HG03378 (cell line): ENCODE data around the gene ABCA2.
"Not testable (repeated sequence)": the region's sequence is repeated elsewhere in the genome, so short reads cannot be mapped to it uniquely, and the experiment has no call there.

Source experiments
- ATAC-seq: cut with Tn5 transposase; IDR thresholded peaks from one replicate; pipeline ENCODE4 v1.9.1; 2021; ENCODE audit warnings: mild to moderate bottlenecking, moderate library complexity; ENCODE audit not compliant: unreplicated experiment

Gene ABCA2

GRCh38 chr9:137048655-137049543 is 20.9 kb upstream of the ABCA2 start:
- ATAC-seq: no peak

DNA sequence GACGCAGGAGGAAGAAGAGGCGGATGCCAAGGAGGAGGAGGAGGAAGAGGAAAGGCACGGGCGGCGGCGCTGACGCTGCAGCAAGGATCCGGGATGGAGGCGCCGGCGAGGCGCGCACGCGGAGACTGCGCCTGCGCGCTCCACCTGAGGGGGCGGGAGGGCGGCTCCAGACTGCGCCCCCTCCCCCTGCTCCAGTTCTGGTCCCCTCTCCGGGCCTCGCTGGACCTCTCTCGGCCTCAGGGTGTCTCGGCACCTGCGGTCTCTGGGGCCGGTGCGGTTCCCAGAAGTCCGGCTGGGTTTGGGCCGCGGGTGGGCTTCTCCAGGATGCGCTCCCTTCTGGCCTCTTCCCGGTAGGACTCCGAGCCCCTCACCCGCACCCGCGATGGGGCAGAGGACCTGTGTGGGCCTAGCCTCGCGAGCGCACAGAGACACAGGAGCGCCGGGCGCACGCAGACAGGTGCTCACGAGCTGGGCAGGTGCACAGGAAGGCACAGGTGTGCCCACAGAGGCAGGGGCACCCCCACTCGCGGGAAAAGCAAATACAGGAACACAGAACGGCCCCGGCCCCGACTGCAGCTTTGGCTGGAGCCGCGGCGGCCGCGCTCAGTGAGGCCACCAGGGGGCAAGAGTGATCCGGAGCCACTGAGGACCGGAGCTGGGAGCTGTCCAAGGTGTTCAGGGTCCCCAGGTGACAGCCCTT is 18.2 kb upstream of the ABCA2 start, which contains the start of gene NPDC1:
Gene NPDC1 (minus strand): TSS at position 90 of the 700 bp plus-strand sequence. CDS start 188 bp downstream, outside the sequence.
- ATAC-seq: no peak

GRCh38 chr9:137045294-137046087 is 17.5 kb upstream of the ABCA2 start:
- ATAC-seq: no peak

DNA sequence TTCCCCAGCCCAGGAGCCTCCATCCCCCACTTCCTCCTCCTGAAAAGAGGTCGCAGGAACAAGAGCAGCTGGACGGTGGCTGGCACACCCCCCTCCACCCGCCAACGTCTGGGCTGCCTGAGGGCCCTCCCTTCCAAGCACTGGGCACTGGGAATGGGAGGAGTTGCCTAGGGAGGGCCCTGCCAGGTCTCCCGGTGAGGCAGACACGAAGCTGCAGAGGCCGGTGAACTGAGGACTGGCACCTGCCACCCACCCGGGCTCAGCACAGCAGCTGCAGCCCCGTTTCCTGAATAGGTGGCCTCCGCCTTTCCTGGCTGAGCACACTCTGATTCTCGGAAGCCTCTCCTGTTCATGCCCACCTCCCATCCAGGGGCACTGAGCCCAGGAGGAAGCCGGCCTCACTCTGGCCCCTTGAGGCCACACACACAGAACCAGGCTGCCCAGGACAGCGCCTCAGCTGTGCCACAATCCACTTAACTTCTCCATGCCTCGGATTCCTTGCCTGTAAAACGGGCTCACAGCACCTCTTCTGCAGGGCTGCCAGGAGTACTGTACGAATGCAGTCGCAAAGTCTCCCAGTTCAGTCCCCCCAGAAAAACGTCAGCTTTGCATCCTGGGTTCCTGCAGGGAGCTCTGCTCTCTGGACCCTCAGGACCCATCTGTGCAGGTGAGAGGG is 16.6 kb upstream of the ABCA2 start:
- ATAC-seq: no peak

DNA sequence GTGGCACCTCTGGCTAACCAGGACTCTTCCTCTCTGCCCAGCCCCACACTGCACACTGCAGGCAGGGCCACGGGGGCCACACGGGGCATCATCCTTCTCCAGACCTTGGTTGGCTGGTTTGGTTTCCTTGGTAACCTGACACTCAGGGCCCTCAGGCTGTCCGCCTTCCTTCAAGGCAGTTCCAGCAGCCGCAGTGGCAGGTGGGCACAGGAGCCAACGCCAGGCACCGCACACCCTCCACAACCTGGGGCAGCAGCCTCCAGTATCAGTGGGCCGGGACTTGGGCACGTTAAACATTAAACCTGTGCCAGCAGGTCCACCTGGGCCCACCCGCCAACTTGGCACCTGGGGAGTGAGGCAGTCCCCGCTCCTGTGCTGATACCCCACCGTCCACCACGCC is 16.0 kb upstream of the ABCA2 start:
- no peak for ATAC-seq

DNA sequence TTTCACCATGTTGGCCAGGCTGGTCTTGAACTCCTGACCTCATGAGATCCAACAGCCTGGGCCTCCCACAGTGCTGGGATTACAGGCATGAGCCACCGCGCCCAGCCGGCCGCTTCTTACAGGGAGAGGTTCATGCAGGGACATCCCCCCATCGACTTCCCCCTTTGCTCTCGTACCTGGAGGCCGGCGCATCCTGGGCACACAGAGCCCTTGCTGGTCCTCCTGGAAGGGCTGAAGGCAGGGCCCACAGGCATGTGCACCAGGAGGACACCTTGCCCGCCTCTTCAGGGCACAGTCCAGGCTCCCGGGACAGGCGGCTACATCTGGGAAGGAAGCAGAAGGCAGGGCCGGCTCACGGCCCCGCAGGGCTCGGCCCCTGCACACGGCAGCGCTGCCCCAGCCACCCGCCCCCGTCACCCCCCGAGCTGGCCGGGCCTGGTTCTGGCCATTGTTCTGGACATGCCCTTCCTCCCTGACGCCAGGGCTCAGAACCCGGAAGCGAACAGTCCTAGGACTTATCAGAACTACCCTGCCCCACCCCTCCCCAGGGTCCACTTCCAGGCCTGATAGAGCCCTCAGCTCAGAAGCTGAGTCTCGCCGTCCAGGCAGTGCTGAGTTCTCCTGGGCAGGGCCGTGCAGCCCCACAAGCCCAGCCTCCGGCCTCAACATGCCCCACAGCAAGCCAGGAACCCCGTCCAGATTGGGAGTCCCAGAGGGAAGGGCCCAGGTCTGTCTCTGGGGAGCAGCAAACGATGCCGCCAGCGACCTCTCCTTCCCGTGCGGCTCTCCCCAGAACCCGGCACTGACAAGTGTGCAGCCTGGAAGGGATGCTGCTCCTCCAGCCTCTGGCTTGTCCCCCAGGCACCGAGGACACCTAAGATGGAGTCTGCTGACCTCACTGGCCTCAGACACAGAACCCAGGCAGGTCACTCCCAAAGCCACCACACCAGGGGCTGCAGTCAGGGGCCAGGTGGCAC is 15.0 kb upstream of the ABCA2 start:
- ATAC-seq: no peak

DNA sequence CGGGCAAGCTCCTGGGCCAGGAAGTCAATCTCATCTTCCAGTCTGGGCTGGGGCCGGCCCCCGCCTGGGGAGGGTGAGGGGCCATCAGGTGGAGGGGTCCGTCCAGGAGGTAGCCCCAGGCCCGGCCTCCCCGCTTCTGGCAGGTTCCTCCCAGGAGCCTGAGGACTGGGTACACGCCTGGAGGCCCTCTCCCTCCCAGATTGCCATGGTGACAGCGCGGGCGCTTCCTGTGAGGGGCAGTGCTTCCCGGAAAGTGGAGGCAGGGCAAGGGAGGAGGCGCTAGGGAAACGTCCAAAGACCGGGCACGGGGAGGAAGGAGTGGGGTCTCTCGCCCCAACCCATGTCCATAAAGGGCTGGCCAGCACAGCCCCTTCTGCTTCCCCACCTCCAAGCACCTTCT is 13.1 kb upstream of the ABCA2 start:
- ATAC-seq: no peak

- no peak for ATAC-seq
Measured at GRCh38 chr9:137040568-137040967, 12.5 kb upstream of the ABCA2 start.

GRCh38 chr9:137039611-137040366 is 11.8 kb upstream of the ABCA2 start:
- no peak for ATAC-seq

- no peak for ATAC-seq
Measured at GRCh38 chr9:137038916-137039315, 10.9 kb upstream of the ABCA2 start.

GRCh38 chr9:137037483-137037882 is 9.4 kb upstream of the ABCA2 start:
- ATAC-seq: no peak

DNA sequence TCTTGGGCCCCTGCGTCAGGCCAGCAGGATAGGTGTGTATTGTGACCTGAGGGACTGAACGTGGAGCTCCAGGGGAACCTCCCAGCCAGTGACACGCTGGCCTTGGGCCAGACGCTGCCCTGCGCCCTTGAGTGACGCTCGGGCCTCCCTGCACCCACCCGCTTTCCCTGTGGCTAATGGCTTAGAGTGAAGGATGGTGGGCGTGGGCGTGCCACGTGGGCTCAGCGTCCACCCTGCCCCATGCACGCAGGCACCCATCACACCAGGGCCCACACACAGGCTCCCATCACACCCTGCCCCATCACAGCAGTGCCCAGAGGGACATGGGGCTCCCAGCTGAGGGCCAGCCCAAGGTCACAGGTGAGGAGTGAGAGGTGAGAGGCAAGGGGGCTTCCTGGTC is 9.0 kb upstream of the ABCA2 start:
- no peak for ATAC-seq

- no peak for ATAC-seq
Measured at GRCh38 chr9:137035937-137036336, 7.9 kb upstream of the ABCA2 start.

DNA sequence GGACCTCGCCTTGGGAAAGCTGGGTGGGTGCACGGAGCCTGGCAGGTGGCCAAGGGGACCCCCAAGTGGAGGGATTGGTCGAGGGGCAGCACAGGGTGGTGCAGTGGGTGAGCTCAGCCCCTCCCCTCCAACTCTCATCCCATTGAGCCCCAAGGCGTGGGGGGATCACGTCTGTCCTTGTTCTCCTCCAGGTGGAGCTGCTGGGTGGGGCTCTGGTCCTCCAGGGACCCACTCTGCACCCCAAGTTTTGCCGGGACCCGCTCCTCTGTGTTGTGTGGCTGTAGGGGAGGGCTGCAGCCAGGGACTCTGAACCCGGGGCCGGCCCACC is 7.4 kb upstream of the ABCA2 start:
- no peak for ATAC-seq

DNA sequence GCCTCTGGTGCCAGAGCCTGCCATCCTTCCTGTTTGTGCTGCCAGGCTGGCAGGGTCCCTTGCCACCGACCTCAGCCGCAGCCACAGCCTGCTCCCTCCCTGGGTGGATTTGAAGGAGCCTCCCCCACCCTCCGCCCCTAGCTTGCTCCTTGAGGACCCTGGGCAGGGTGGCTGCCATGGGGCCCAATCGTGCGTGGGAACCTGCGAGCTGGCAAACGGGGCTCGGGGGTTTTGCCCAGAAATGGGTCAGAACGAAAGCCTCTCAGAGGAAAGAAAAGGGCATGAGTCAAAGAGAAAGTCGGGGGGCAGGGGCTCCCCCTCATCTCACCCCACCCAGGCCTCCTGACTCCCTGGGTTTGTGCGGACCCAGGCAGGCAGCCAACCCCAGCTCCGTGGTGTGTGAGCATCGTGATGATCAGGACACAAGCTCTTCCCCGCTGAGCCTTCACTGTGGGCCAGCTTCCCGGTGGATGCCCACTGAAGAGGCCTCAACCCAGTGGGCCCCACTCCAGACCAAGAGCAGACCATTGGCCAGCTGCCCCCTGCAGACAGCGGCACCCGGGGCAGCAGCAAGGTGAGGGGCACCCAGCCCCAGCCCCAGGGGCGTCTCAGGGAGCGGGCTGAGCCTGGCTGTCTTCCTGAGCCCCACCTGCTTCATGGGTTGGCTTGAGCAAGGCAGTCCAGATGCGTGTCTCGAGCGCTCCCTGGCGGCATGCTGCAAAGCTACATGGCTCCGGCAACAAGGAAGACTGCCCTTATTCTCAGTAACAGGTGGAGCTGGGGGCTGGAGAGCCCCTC is 6.9 kb upstream of the ABCA2 start:
- ATAC-seq: no peak

DNA sequence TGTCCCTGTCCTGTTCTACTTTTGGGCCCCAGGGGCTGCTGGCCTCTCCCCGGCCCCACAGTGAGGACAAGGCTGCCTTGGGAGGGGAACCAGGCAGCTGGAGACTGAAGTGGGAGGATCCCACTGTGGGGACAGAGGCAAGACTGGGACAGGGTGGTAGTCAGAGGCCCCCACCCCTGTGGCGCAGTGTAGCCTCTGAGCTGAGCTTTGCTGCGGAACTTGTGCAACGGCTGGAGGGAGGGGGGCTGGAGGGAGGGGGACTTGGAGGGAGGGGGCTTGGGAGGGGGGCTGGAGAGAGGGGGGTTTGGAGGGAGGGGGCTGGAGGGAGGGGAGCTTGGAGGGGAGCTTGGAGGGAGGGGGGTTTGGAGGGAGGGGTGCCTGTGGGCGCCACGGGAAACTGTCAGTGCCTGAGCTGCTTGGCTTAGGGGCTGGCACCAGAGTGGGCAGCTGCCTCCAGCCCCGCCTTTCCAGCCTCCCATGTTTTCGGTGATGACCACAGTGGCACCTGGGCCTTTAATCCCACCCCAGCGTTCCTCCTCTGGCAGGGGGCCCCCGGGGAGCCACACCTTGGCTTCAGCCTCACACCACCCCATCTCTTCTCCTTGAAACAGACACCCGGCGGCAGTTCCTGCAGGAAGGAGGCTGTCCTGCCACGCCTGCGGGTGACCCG is 6.1 kb upstream of the ABCA2 start:
- ATAC-seq: no peak

DNA sequence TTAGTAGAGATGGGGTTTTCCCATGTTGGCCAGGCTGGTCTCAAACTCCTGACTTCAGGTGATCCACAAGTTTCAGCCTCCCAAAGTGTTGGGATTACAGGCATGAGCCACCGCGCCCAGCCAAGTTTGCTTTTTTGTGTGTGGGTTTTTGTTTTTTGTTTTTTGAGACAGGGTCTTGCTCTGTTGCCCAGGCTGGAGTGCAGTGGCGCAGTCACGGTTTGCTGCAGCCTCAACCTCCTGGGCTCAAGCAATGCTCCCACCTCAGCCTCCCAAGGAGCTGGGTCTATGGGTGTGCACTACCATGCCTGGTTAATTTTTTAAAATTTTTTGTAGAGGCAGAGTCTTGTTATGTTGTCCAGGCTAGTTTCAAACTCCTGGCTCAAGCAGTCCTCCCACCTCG is 5.4 kb upstream of the ABCA2 start:
- not testable (repeated sequence) for ATAC-seq

DNA sequence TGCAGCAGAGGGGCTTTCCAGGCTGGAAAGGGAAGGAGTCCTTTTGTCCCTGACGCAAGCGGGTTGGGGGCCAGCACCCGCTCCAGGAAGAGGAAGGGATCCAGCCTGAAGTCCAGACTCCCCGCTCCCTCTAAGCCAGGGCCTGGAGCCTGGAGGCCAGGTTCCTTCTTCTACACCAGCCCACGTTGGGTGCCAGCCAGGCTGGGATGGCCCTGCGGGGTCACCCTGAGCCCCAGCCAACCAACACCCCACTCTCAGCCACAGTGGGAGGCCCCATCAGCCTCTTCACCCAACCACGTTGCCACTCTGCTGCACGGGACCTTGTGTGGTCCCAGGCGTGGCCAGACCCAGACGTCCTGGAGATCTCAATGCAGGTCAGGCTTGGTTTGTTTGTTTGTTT is 4.8 kb upstream of the ABCA2 start:
- ATAC-seq: no peak
